GM12878 (cell line): Measurements from ENCODE around the gene GIGYF2. TPM values are rescaled to one million over a fixed set of nuclear protein-coding genes. Genes with fewer than 3 reads are reported as not detected.

Experiments
- ATAC-seq: fragments of 200-7000 bp; cut with Tn5 transposase; 3 replicates; pipeline ENCODE4 v1.9.1; 2020; ENCODE audit warnings: mild to moderate bottlenecking, moderate library complexity
- BruUV-seq: library from RNA; stranded (reverse); fragments of 400-500 nt; replicated peaks from 2 replicates; lab custom pipeline; 2021; lab: Mats Ljungman, UMichigan
- CTCF ChIA-PET: fragments of 300-600 bp; sonication (Branson Sonifier 250); formaldehyde crosslinking; extraction: SDS; loops from one replicate; lab custom pipeline; 2021; ENCODE audit warnings: inconsistent platforms; lab: Yijun Ruan, JAX
- POLR2A ChIA-PET: fragments of 350-600 bp; formaldehyde crosslinking; extraction: SDS; loops from one replicate; lab custom pipeline; 2021; ENCODE audit warnings: inconsistent platforms; lab: Charles Lee
- RAD21 ChIA-PET: fragments of 300-600 bp; sonication (Branson Sonifier 250); formaldehyde crosslinking; loops from one replicate; lab custom pipeline; 2023; ENCODE audit warnings: antibody characterized with exemption; ENCODE audit not compliant: unreplicated experiment; lab: Charles Lee
- SMC1A ChIA-PET: fragments of 300-600 bp; sonication (Branson Sonifier 250); formaldehyde crosslinking; loops from one replicate; lab custom pipeline; 2023; ENCODE audit not compliant: unreplicated experiment, uncharacterized antibody; lab: Charles Lee
- DNase-seq: peaks from one replicate; pipeline ENCODE4 v3.0.0-alpha.2; 2011; ENCODE audit warnings: low read depth, low spot score
- FAIRE-seq: peaks from 3 replicates; lab custom pipeline; 2011; peaks lifted over from hg19 to GRCh38; lab: Jason Lieb, UNC
- H2AFZ ChIP-seq: 2 replicates; pipeline ENCODE4 v1.6.0; 2011; ENCODE audit warnings: low read depth, low read length, control low read depth; ENCODE audit not compliant: control insufficient read depth
- H3K27ac ChIP-seq: 2 replicates; pipeline ENCODE4 v1.5.1; 2011; ENCODE audit warnings: control low read depth; ENCODE audit not compliant: control insufficient read depth, insufficient read depth
- H3K27me3 ChIP-seq, 2 experiments: replicated peaks in 1 of 2; 2 replicates each; pipeline versions ENCODE4 v1.6.0 to v1.6.1; 2011; ENCODE audit warnings: low read length in 1 of 2; ENCODE audit not compliant: control insufficient read depth in 2 of 2, insufficient read depth in 2 of 2
- H3K36me3 ChIP-seq, 2 experiments: 2 replicates each; pipeline ENCODE4 v1.5.1; 2011; ENCODE audit warnings: low read length in 1 of 2; ENCODE audit not compliant: control insufficient read depth in 2 of 2, insufficient read depth in 2 of 2
- H3K4me1 ChIP-seq: 2 replicates; pipeline ENCODE4 v1.6.1; 2011; ENCODE audit warnings: mild to moderate bottlenecking, low read length, moderate library complexity, mixed read lengths; ENCODE audit not compliant: control insufficient read depth, insufficient read depth
- H3K4me2 ChIP-seq: 2 replicates; pipeline ENCODE4 v1.6.0; 2011; ENCODE audit warnings: control low read depth; ENCODE audit not compliant: control insufficient read depth, insufficient read depth
- H3K4me3 ChIP-seq: fragments of 200-600 bp; sonication (generic); 2 replicates; pipeline ENCODE4 v1.5.1; 2016
- H3K79me2 ChIP-seq: 2 replicates; pipeline ENCODE4 v1.6.0; 2011; ENCODE audit warnings: low read length; ENCODE audit not compliant: control insufficient read depth, insufficient read depth
- H3K9ac ChIP-seq: 2 replicates; pipeline ENCODE4 v1.8.0; 2011; ENCODE audit warnings: low read length, control low read depth, mixed read lengths; ENCODE audit not compliant: control insufficient read depth, insufficient read depth
- H3K9me3 ChIP-seq: replicated peaks from 3 replicates; pipeline ENCODE4 v1.5.1; 2011; ENCODE audit warnings: mild to moderate bottlenecking, low read length; ENCODE audit not compliant: control insufficient read depth, insufficient read depth
- H4K20me1 ChIP-seq: 2 replicates; pipeline ENCODE4 v1.6.0; 2011; ENCODE audit not compliant: control insufficient read depth, insufficient read depth
- ATF2 ChIP-seq: IDR thresholded peaks from 2 replicates; pipeline ENCODE4 v1.6.1; 2012; ENCODE audit warnings: low read length, inconsistent platforms
- CHD1 ChIP-seq: IDR thresholded peaks from 2 replicates; pipeline ENCODE4 v1.6.1; 2012; ENCODE audit warnings: low read depth, low read length, improper control_type of control experiment
- CTCF ChIP-seq, 3 experiments: IDR thresholded peaks in 2 of 3; conservative IDR thresholded peaks in 1 of 3; 2 replicates each; pipeline ENCODE4 v1.5.1; 2011; ENCODE audit warnings: low read depth in 3 of 3, low read length in 3 of 3, mild to moderate bottlenecking in 3 of 3, control low read depth in 2 of 3, moderate library complexity in 2 of 3, inconsistent platforms in 1 of 3, mixed read lengths in 1 of 3; ENCODE audit not compliant: control insufficient read depth in 2 of 3, insufficient read depth in 1 of 3; ENCODE audit errors: extremely low read depth in 1 of 3
- EP300 ChIP-seq, 2 experiments: fragments of 150-350 bp in 1 of 2; IDR thresholded peaks; 2 replicates each; pipeline ENCODE4 v1.6.1; 2011 to 2012; ENCODE audit warnings: low read depth in 2 of 2, low read length in 2 of 2, borderline replicate concordance in 1 of 2, improper control_type of control experiment in 1 of 2, inconsistent platforms in 1 of 2; ENCODE audit not compliant: control insufficient read depth in 1 of 2
- HCFC1 ChIP-seq: fragments of 150-350 bp; IDR thresholded peaks from 2 replicates; pipeline ENCODE4 v1.6.1; 2014; ENCODE audit warnings: low read length
- HDAC2 ChIP-seq: fragments of 200-600 bp; sonication (generic); IDR thresholded peaks from 2 replicates; pipeline ENCODE4 v1.6.1; 2017
- KLF5 ChIP-seq: fragments of 450-650 bp; IDR thresholded peaks from 2 replicates; pipeline ENCODE4 v1.6.1; 2014; ENCODE audit warnings: mild to moderate bottlenecking; ENCODE audit not compliant: partially characterized antibody
- NFYA ChIP-seq: IDR thresholded peaks from 2 replicates; pipeline ENCODE4 v1.6.1; 2011; ENCODE audit warnings: low read depth, mild to moderate bottlenecking, low read length, improper control_type of control experiment, borderline replicate concordance
- NR2C2 ChIP-seq: IDR thresholded peaks from 2 replicates; pipeline ENCODE4 v1.6.1; 2011; ENCODE audit warnings: borderline replicate concordance, low read depth; ENCODE audit not compliant: control insufficient read depth, insufficient read length
- SMAD1 ChIP-seq: fragments of 450-650 bp; IDR thresholded peaks from 2 replicates; pipeline ENCODE4 v1.6.1; 2018; ENCODE audit warnings: mild to moderate bottlenecking, low read depth; ENCODE audit not compliant: partially characterized antibody
- STAT1 ChIP-seq: fragments of 450-650 bp; conservative IDR thresholded peaks from 2 replicates; pipeline ENCODE4 v1.6.1; 2014; ENCODE audit warnings: antibody characterized with exemption, mild to moderate bottlenecking
- TCF7 ChIP-seq: IDR thresholded peaks from 2 replicates; pipeline ENCODE4 v1.6.1; 2014; ENCODE audit warnings: antibody characterized with exemption, borderline replicate concordance
- ZNF274 ChIP-seq: IDR thresholded peaks from one replicate; pipeline ENCODE4 v1.8.0; 2011; ENCODE audit not compliant: insufficient read length, insufficient read depth
- WGBS: methylation state at CpG from one replicate; pipeline ENCODE4 v1.1.6; 2016; ENCODE audit warnings: low lambda C conversion rate; ENCODE audit not compliant: insufficient replicate concordance, insufficient coverage; ENCODE audit errors: missing lambda C conversion rate; 5-methylcytosine and 5-hydroxymethylcytosine counted together
- in situ Hi-C: fragments of 300-500 bp; cut with MboI; formaldehyde crosslinking; loops from 9 replicates; pipeline ENCODE4 v1.14.3; 2018; ENCODE audit warnings: mixed read lengths
- intact Hi-C: fragments of 100-400 bp; cut with micrococcal nuclease; formaldehyde crosslinking; loops from one replicate; pipeline ENCODE4 v1.14.2; 2022; ENCODE audit not compliant: unreplicated experiment
- polyA plus RNA-seq, 11 experiments: library from polyadenylated mRNA; depleted of rRNA in 4 of 11; unstranded in 6 of 11; stranded (reverse) in 5 of 11; fragments of >200 nt; fragmentation: Nextera tagmentation in 4 of 11; fragmentation: Illumina TruSeq in 1 of 11; extraction: Ambion mirVana in 4 of 11; extraction: Trizol in 1 of 11; gene quantifications; 1 replicate in 1 of 11; 2 replicates in 10 of 11; pipeline versions ENCODE4 v1.2.1 to v1.2.3, GENCODE V29; 2011 to 2016; ENCODE audit warnings: inconsistent platforms in 2 of 11, missing spikeins in 2 of 11, low read depth in 1 of 11
- total RNA-seq, 4 experiments: library from RNA; depleted of rRNA in 3 of 4; stranded (reverse); fragments of >200 nt in 3 of 4; fragmentation: Illumina TruSeq in 1 of 4; extraction: Trizol in 1 of 4; gene quantifications; 2 replicates each; pipeline versions ENCODE4 v1.2.1 to v1.2.3, GENCODE V29; 2013 to 2021
- TF ChIP-seq, protein P1 (sequence below): fragments of 450-650 bp; IDR thresholded peaks from 2 replicates; pipeline ENCODE4 v1.6.1; 2017; ENCODE audit warnings: mild to moderate bottlenecking, moderate library complexity

The GIGYF2 gene
- total and polyA plus RNA-seq, 10 of the 15 experiments (the other 5 are each of a cell fraction or from before 2014, with no cell fraction given), result 12.2 to 47.2 (median 39.0) TPM

DNA sequence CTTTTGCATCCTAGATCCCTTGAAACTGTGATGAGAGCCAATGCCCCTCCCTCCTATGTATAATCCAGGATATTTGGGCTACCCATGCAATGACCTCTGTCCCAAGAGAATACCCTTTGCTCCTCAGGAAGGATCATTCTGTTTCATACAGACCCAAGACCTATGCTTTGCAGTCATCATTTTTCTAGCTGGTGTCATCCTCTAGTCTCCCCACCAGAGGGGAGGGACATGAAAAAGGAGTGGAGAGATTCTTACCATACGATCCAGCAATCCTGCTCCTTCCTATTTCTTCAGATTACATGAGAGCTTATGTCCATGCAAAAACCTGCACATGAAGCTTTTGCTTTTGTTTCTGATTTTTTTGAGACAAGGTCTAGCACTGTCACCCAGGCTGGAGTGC lies 13.8 kb upstream of the GIGYF2 start:
- no peak overlapping the region for H3K9ac ChIP-seq
- intact Hi-C loops (no loop called here), in situ Hi-C loops (no loop called here)
- ChIA-PET POLR2A (no interaction called here), RAD21 (interaction anchor here (0.7 kb wide), 1 partner anchor 453 kb away, joined by 3 read pairs; no protein-coding TSS in a partner anchor), CTCF (interaction anchor here (0.6 kb wide), 1 partner anchor 345 kb away, joined by 3 read pairs; no protein-coding TSS in a partner anchor), SMC1A (interaction anchor here (0.8 kb wide), 2 partner anchors 35 to 587 kb away, joined by 3 read pairs; no protein-coding TSS in a partner anchor)
- H3K27ac ChIP-seq, result no peak overlapping the region
- H3K9me3 ChIP-seq, result no peaks in the 10 kb centered on the region
- H3K27me3 ChIP-seq, result peaks cover 0 to 2% of the 10 kb centered on the region in 2 experiments; a peak in 3 of 4 replicates
- no TSS peak for BruUV-seq
- no peak overlapping the region for H3K4me2 ChIP-seq
- H3K4me3 ChIP-seq, result no peak overlapping the region
- DNase-seq (no peak), ATAC-seq (no peak), FAIRE-seq (no peak)
- no peaks in the 10 kb centered on the region for H3K36me3 ChIP-seq
- H2AFZ ChIP-seq, result no peak overlapping the region
- H3K4me1 ChIP-seq, result no peaks in the 10 kb centered on the region
- 0% methylated on average over 1 of the region's 1 CpG for WGBS
- H3K79me2 ChIP-seq, result no peaks in the 10 kb centered on the region
- no peak for TF ChIP-seq EP300 (IDR thresholded peaks at IDR 0.05; ENCODE audit: borderline replicate concordance in 1 of 2, control insufficient read depth in 1 of 2, low read depth in 2 of 2, low read length in 2 of 2)
- TF ChIP-seq NFYA, result no peak
- no peak for TF ChIP-seq ATF2
- no peak for TF ChIP-seq CHD1
- TF ChIP-seq CTCF (IDR thresholded peaks at IDR 0.05 in 2 of 3, conservative IDR thresholded peaks at IDR 0.05 in 1 of 3; ENCODE audit: control insufficient read depth in 2 of 3, extremely low read depth in 1 of 3, insufficient read depth in 1 of 3, low read depth in 3 of 3, low read length in 3 of 3), result no peak
- TF ChIP-seq KLF5, result no peak
- no peak for TF ChIP-seq ZNF274
- TF ChIP-seq NR2C2, result no peak
- TF ChIP-seq SMAD1, result no peak
- no peak for TF ChIP-seq HDAC2
- no peak for TF ChIP-seq STAT1
- TF ChIP-seq, protein P1, sequence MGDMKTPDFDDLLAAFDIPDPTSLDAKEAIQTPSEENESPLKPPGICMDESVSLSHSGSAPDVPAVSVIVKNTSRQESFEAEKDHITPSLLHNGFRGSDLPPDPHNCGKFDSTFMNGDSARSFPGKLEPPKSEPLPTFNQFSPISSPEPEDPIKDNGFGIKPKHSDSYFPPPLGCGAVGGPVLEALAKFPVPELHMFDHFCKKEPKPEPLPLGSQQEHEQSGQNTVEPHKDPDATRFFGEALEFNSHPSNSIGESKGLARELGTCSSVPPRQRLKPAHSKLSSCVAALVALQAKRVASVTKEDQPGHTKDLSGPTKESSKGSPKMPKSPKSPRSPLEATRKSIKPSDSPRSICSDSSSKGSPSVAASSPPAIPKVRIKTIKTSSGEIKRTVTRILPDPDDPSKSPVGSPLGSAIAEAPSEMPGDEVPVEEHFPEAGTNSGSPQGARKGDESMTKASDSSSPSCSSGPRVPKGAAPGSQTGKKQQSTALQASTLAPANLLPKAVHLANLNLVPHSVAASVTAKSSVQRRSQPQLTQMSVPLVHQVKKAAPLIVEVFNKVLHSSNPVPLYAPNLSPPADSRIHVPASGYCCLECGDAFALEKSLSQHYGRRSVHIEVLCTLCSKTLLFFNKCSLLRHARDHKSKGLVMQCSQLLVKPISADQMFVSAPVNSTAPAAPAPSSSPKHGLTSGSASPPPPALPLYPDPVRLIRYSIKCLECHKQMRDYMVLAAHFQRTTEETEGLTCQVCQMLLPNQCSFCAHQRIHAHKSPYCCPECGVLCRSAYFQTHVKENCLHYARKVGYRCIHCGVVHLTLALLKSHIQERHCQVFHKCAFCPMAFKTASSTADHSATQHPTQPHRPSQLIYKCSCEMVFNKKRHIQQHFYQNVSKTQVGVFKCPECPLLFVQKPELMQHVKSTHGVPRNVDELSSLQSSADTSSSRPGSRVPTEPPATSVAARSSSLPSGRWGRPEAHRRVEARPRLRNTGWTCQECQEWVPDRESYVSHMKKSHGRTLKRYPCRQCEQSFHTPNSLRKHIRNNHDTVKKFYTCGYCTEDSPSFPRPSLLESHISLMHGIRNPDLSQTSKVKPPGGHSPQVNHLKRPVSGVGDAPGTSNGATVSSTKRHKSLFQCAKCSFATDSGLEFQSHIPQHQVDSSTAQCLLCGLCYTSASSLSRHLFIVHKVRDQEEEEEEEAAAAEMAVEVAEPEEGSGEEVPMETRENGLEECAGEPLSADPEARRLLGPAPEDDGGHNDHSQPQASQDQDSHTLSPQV, result no peak
- TF ChIP-seq TCF7, result no peak
- no peak for TF ChIP-seq HCFC1
- no peaks in the 10 kb centered on the region for H4K20me1 ChIP-seq
